MG63 (cell line): ENCODE results near the gene LILRB1. TPM values are rescaled to one million over a fixed set of nuclear protein-coding genes. Genes with fewer than 3 reads are reported as not detected.

ENCODE experiments used
- DNase-seq: peaks from one replicate; pipeline ENCODE4 v3.0.0-alpha.2; 2020
- H3K27me3 ChIP-seq: fragments of 250-450 bp; sonication (Bioruptor Pico); 2 replicates; pipeline ENCODE4 v1.5.1; 2020; ENCODE audit warnings: mild to moderate bottlenecking, moderate library complexity
- H3K36me3 ChIP-seq: fragments of 250-450 bp; sonication (Bioruptor Pico); 2 replicates; pipeline ENCODE4 v1.5.1; 2020; ENCODE audit warnings: mild to moderate bottlenecking, moderate library complexity
- H3K4me3 ChIP-seq: fragments of 250-450 bp; sonication (Bioruptor Pico); 2 replicates; pipeline ENCODE4 v1.5.1; 2020; ENCODE audit warnings: mild to moderate bottlenecking, moderate library complexity
- H3K9me3 ChIP-seq: fragments of 250-450 bp; sonication (Bioruptor Pico); 2 replicates; pipeline ENCODE4 v1.5.1; 2020; ENCODE audit warnings: mild to moderate bottlenecking, moderate library complexity
- total RNA-seq: library from RNA; depleted of rRNA; stranded (reverse); fragments of >200 nt; shearing (Covaris generic); gene quantifications from 2 replicates; pipeline ENCODE4 v1.2.3, GENCODE V29; 2014; ENCODE audit warnings: low replicate concordance

Gene LILRB1
- total RNA-seq, 1 experiment from 2014 or later = not detected

DNA sequence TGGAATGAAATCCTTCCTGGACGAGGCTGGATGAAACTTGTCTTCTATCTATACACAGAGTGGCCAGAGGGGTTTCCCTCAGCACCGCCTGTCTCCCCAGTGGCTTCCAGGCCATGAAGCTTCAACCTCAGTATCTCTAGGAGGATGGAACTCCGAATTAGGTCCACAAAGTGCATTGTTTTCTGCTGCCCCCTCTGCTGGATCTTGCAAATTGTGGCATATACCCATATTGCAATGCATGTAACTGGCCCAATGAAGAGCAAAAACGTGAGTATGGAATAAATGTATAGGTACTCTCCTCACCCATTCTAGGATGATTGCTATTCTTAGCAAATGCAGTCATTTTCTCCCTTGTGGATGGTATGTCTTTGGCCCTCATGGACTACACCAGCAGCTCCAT lies 17.8 kb downstream of the LILRB1 start:
- no peaks in the 10 kb centered on the region for H3K9me3 ChIP-seq
- peaks cover 48% of the 10 kb centered on the region for H3K27me3 ChIP-seq
- no peak for DNase-seq
- H3K4me3 ChIP-seq = no peak overlapping the region
- no peaks in the 10 kb centered on the region for H3K36me3 ChIP-seq

- Histone ChIP-seq H3K27me3 (peaks cover 41% of the 10 kb centered on the region), H3K9me3 (no peaks in the 10 kb centered on the region), H3K4me3 (no peak overlapping the region), H3K36me3 (no peaks in the 10 kb centered on the region)
- peak; percentile 16 for DNase-seq
Measured at GRCh38 chr19:54650108-54650655, 19.9 kb downstream of the LILRB1 start.

DNA sequence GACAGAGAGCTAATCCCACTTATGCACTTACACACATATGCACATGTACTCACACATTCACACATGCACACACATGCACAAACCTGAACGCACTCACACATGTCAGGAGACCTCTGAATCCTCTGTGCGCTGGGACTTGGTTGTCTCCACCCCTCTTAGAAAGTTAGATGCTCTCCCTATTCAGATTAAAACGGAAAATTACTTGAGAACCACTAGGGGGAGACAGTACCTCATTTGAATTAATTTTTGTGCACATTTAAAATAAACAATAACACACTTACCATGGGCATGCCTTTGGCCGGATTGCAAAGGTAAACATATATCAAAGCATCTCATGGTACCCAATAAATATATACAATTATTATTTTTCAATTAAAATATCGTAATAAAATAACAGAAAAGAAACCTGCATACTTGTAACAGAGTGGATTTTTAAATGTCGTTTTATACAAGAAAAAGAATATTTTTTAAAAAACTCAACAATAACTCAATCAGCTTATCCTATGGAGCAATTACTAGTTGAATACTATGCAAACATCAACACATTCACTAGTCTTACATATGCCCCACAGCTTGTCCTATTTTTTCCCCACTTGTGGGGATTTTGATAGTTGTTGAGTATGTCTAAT lies 23.0 kb downstream of the LILRB1 start:
- H3K4me3 ChIP-seq = no peak overlapping the region
- no peaks in the 10 kb centered on the region for H3K36me3 ChIP-seq
- peaks cover 11% of the 10 kb centered on the region for H3K27me3 ChIP-seq
- no peaks in the 10 kb centered on the region for H3K9me3 ChIP-seq
- no peak for DNase-seq

- no peak overlapping the region for H3K4me3 ChIP-seq
- H3K27me3 ChIP-seq = no peaks in the 10 kb centered on the region; the same call in 1 of the 2 replicates
- H3K9me3 ChIP-seq = 0 out of 2 replicates have a peak, but pooled peaks cover 2% of the 10 kb centered on the region
- no peaks in the 10 kb centered on the region for H3K36me3 ChIP-seq
- DNase-seq = no peak
Measured at GRCh38 chr19:54654447-54655321, 24.4 kb downstream of the LILRB1 start.

DNA sequence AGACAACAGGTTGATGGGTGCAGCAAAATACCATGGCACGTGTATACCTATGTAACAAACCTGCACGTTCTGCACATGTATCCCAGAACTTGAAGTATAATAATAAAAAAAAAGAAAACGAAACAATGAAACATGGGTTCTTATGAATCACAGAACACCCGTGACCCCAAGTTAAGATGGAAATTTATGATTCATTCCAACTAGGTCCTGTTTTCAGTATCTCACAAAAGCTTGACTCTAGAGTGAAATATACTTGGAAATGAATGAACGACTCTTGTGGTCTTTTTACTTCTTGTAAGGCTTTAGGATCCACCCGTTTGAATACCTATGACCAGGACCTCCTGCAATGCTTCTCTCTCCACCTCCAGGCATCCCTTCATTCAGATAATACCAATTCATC lies 29.0 kb downstream of the LILRB1 start:
- H3K27me3 ChIP-seq = no peaks in the 10 kb centered on the region
- H3K36me3 ChIP-seq = no peaks in the 10 kb centered on the region
- H3K9me3 ChIP-seq = 0 out of 2 replicates have a peak, but pooled peaks cover 2% of the 10 kb centered on the region
- H3K4me3 ChIP-seq = no peak overlapping the region
- no peak for DNase-seq

GRCh38 chr19:54660306-54660705 lies 30.0 kb downstream of the LILRB1 start:
- Histone ChIP-seq H3K36me3 (no peaks in the 10 kb centered on the region), H3K27me3 (no peaks in the 10 kb centered on the region), H3K9me3 (0 out of 2 replicates have a peak, but pooled peaks cover 2% of the 10 kb centered on the region), H3K4me3 (no peak overlapping the region)
- no peak for DNase-seq

- H3K9me3 ChIP-seq = 0 out of 2 replicates have a peak, but pooled peaks cover 2% of the 10 kb centered on the region
- no peaks in the 10 kb centered on the region for H3K36me3 ChIP-seq
Measured at GRCh38 chr19:54660964-54661363, 30.7 kb downstream of the LILRB1 start.

GRCh38 chr19:54661846-54662481 lies 31.7 kb downstream of the LILRB1 start:
- H3K4me3 ChIP-seq = no peak overlapping the region
- H3K36me3 ChIP-seq = no peaks in the 10 kb centered on the region
- 0 out of 2 replicates have a peak, but pooled peaks cover 2% of the 10 kb centered on the region for H3K9me3 ChIP-seq
- no peak for DNase-seq
- H3K27me3 ChIP-seq = no peaks in the 10 kb centered on the region

More at GRCh38 chr19:54660964-54661363, 30.7 kb downstream of the LILRB1 start:
- DNase-seq = no peak
- Histone ChIP-seq H3K4me3 (no peak overlapping the region), H3K27me3 (no peaks in the 10 kb centered on the region)

DNA sequence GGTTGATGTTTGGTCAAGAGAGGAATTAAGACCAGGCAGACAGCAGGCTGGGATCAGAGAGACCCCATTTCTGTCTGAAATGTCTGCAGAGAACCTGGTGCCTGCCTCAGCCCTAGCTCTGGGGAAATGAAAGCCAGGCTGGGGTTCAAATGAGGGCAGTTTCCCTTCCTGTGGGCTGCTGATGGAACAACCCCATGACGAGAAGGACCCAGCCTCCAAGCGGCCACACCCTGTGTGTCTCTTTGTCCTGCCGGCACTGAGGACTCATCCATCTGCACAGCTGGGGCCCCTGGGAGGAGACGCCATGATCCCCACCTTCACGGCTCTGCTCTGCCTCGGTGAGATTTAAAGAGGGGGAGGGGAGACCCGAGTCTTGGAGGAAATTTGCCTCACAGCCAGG lies 32.4 kb downstream of the LILRB1 start, which contains the start of gene LILRB4:
LILRB4 (plus strand) TSS at position 256 of the 400 bp plus-strand sequence; CDS start at position 305, 49 bp downstream.
- Histone ChIP-seq H3K4me3 (no peak within 1 kb of the TSS), H3K9me3 (0 out of 2 replicates have a peak, but pooled peaks cover 2% of the 10 kb centered on the region)
- no peak for DNase-seq

DNA sequence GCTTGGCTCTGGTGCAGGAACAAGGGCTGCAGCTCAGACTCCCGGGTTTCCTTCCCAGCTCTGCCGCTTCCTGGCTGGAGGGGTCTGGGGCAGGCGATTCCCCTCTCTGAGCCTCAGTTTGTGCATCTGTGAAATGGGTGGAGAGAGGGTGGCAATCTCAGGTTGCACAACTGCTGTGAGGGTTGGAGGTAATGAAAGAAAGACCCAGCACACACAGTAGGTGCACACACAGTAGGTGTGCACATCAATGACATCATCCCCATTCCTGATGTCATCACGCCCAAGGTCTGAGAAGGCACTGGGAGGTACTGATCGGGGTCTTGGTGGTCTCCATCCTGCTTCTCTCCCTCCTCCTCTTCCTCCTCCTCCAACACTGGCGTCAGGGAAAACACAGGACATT lies 35.2 kb downstream of the LILRB1 start:
- Histone ChIP-seq H3K4me3 (no peak overlapping the region), H3K27me3 (0 out of 2 replicates have a peak, but pooled peaks cover 3% of the 10 kb centered on the region), H3K36me3 (no peaks in the 10 kb centered on the region), H3K9me3 (peaks cover 15% of the 10 kb centered on the region)
- no peak for DNase-seq

More for the DNA sequence above, 32.4 kb downstream of the LILRB1 start, which contains the start of gene LILRB4:
- Histone ChIP-seq H3K27me3 (no peaks in the 10 kb centered on the region), H3K36me3 (no peaks in the 10 kb centered on the region)

GRCh38 chr19:54667217-54667616 lies 36.9 kb downstream of the LILRB1 start:
- Histone ChIP-seq H3K4me3 (no peak overlapping the region), H3K36me3 (no peaks in the 10 kb centered on the region), H3K27me3 (0 out of 2 replicates have a peak, but pooled peaks cover 3% of the 10 kb centered on the region), H3K9me3 (peaks cover 15% of the 10 kb centered on the region)
- DNase-seq = no peak

DNA sequence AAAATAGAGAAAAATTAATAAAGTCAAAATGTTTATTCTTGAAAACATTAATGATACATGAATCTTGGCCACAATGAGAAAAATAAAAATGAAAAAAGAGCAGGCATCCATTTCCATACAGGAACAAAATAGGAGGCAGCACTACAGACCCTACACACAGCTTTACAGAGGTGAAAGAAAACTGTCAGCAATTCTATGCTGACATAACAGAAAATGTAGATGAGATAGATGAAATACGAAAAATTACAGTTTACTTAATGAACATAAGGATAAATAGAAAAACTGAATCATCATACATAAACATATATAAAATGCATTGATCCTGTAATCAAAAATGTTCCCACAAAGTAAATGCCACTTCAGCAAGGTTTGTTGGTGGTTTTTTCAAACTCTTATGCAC lies 38.1 kb downstream of the LILRB1 start:
- no peak overlapping the region for H3K4me3 ChIP-seq
- DNase-seq = no peak
- H3K27me3 ChIP-seq = 0 out of 2 replicates have a peak, but pooled peaks cover 3% of the 10 kb centered on the region
- H3K9me3 ChIP-seq = peaks cover 15% of the 10 kb centered on the region
- no peaks in the 10 kb centered on the region for H3K36me3 ChIP-seq

- Histone ChIP-seq H3K9me3 (peaks cover 15% of the 10 kb centered on the region), H3K4me3 (no peak overlapping the region), H3K36me3 (no peaks in the 10 kb centered on the region), H3K27me3 (0 out of 2 replicates have a peak, but pooled peaks cover 3% of the 10 kb centered on the region)
- DNase-seq = no peak
Measured at GRCh38 chr19:54670576-54671357, 40.5 kb downstream of the LILRB1 start.

DNA sequence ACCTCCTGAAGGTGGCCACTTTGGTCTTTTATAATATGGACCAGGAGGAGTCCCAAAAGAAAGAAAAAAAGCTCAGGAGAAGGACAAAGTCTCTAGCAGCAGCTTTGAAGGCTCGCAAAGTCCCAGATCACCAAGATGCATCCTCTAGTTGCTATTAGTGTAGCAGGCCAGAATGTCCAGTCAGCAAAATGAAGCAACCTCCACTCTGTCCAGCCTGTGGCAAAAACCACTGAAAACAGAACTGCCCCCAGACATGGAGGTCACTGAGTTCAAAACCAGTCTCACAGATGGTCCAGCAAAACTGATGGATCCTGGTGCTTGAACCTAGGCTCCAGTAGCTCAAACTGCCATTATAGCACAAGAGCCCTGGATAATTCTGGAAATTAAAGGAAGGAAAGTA lies 42.9 kb downstream of the LILRB1 start:
- H3K9me3 ChIP-seq = peaks cover 10% of the 10 kb centered on the region
- 0 out of 2 replicates have a peak, but pooled peaks cover 3% of the 10 kb centered on the region for H3K27me3 ChIP-seq
- H3K36me3 ChIP-seq = no peaks in the 10 kb centered on the region
- H3K4me3 ChIP-seq = no peak overlapping the region
- DNase-seq = no peak

GRCh38 chr19:54674021-54674617 lies 43.8 kb downstream of the LILRB1 start:
- no peaks in the 10 kb centered on the region for H3K36me3 ChIP-seq
- no peaks in the 10 kb centered on the region for H3K27me3 ChIP-seq
- H3K4me3 ChIP-seq = no peak overlapping the region
- H3K9me3 ChIP-seq = peaks cover 1% of the 10 kb centered on the region
- no peak for DNase-seq
